Endothelial cell of umbilical vein (primary cell): ENCODE data around the gene PSMC3. TPM values are rescaled to one million over a fixed set of nuclear protein-coding genes. Genes with fewer than 3 reads are reported as not detected.

Experiments
- BruUV-seq: library from RNA; stranded (reverse); fragments of 400-500 nt; replicated peaks from 2 replicates; lab custom pipeline; 2021; lab: Mats Ljungman, UMichigan
- CTCF ChIA-PET: fragments of 300-600, 350-600 bp; sonication (Branson Sonifier 250); formaldehyde crosslinking; loops from one replicate; lab custom pipeline; 2021; ENCODE audit warnings: antibody characterized with exemption, inconsistent platforms; lab: Charles Lee
- POLR2A ChIA-PET: fragments of 300-600, 350-600 bp; sonication (Branson Sonifier 250); formaldehyde crosslinking; loops from one replicate; lab custom pipeline; 2021; ENCODE audit warnings: antibody characterized with exemption, inconsistent platforms; lab: Charles Lee
- DNase-seq: peaks from one replicate; pipeline ENCODE4 v3.0.0-alpha.2; 2011; ENCODE audit warnings: low read depth, low spot score
- FAIRE-seq: peaks from 2 replicates; lab custom pipeline; 2011; peaks lifted over from hg19 to GRCh38; lab: Jason Lieb, UNC
- H2AFZ ChIP-seq: 2 replicates; pipeline ENCODE4 v1.6.0; 2012; ENCODE audit warnings: low read depth, low read length, control low read depth, inconsistent platforms
- H3K27ac ChIP-seq: 2 replicates; pipeline ENCODE4 v1.5.1; 2011; ENCODE audit warnings: low read depth, mild to moderate bottlenecking, control low read depth, low read length, moderate library complexity; ENCODE audit not compliant: insufficient read depth
- H3K27me3 ChIP-seq, 2 experiments: 2 replicates each; pipeline versions ENCODE4 v1.6.0 to v1.6.1; 2011; ENCODE audit warnings: low read length in 2 of 2, mixed read lengths in 1 of 2; ENCODE audit not compliant: control insufficient read depth in 2 of 2, insufficient read depth in 2 of 2
- H3K36me3 ChIP-seq, 2 experiments: 2 replicates in 1 of 2; 3 replicates in 1 of 2; pipeline ENCODE4 v1.5.1; 2011; ENCODE audit warnings: low read length in 2 of 2, mild to moderate bottlenecking in 1 of 2, moderate library complexity in 1 of 2; ENCODE audit not compliant: control insufficient read depth in 2 of 2, insufficient read depth in 2 of 2; ENCODE audit errors: extremely low read depth in 1 of 2
- H3K4me1 ChIP-seq: 3 replicates; pipeline ENCODE4 v1.5.1; 2011; ENCODE audit warnings: mild to moderate bottlenecking, low read length; ENCODE audit not compliant: control insufficient read depth, insufficient read depth; ENCODE audit errors: extremely low read depth
- H3K4me2 ChIP-seq: 2 replicates; pipeline ENCODE4 v1.6.1; 2011; ENCODE audit warnings: low read length, control low read depth, mixed read lengths; ENCODE audit not compliant: insufficient read depth
- H3K4me3 ChIP-seq, 3 experiments: fragments of 200-600 bp in 1 of 3; sonication (generic), shearing (Covaris generic) in 1 of 3; replicated peaks in 1 of 3; 2 replicates each; pipeline ENCODE4 v1.5.1; 2011 to 2016; ENCODE audit warnings: control low read depth in 3 of 3, low read length in 3 of 3, mild to moderate bottlenecking in 2 of 3, inconsistent platforms in 1 of 3, low read depth in 1 of 3, moderate library complexity in 1 of 3; ENCODE audit not compliant: insufficient read depth in 1 of 3
- H3K79me2 ChIP-seq: 2 replicates; pipeline ENCODE4 v1.6.0; 2012; ENCODE audit warnings: low read length, inconsistent platforms; ENCODE audit not compliant: control insufficient read depth, insufficient read depth
- H3K9ac ChIP-seq: replicated peaks from 2 replicates; pipeline ENCODE3; 2011; ENCODE audit warnings: low read length, control low read depth; ENCODE audit not compliant: insufficient read depth; ENCODE audit errors: extremely low read depth
- H3K9me1 ChIP-seq: replicated peaks from 3 replicates; pipeline ENCODE4 v1.6.0; 2011; ENCODE audit warnings: mild to moderate bottlenecking, low read length; ENCODE audit not compliant: control insufficient read depth, insufficient read depth; ENCODE audit errors: extremely low read depth
- H3K9me3 ChIP-seq: replicated peaks from 2 replicates; pipeline ENCODE4 v1.5.1; 2012; ENCODE audit warnings: low read length, inconsistent platforms; ENCODE audit not compliant: control insufficient read depth, insufficient read depth
- H4K20me1 ChIP-seq: replicated peaks from 2 replicates; pipeline ENCODE3; 2011; ENCODE audit warnings: mild to moderate bottlenecking, low read length; ENCODE audit not compliant: control insufficient read depth, insufficient read depth; ENCODE audit errors: extremely low read depth
- CTCF ChIP-seq, 2 donors: IDR thresholded peaks; 1 replicate in 1 of 2; 2 replicates in 1 of 2; pipeline ENCODE4 v1.5.1; 2011; ENCODE audit warnings: low read length in 2 of 2, mild to moderate bottlenecking in 2 of 2, moderate library complexity in 2 of 2, control low read depth in 1 of 2, inconsistent platforms in 1 of 2, low read depth in 1 of 2; ENCODE audit not compliant: insufficient read depth in 1 of 2; ENCODE audit errors: extremely low read depth in 1 of 2
- EZH2 ChIP-seq: IDR thresholded peaks from 2 replicates; pipeline ENCODE4 v1.6.1; 2012; ENCODE audit warnings: borderline replicate concordance, low read depth, mild to moderate bottlenecking, moderate library complexity, low read length, inconsistent platforms; ENCODE audit not compliant: severe bottlenecking
- FOS ChIP-seq: IDR thresholded peaks from 2 replicates; pipeline ENCODE4 v1.6.1; 2011; ENCODE audit warnings: mild to moderate bottlenecking, low read length, moderate library complexity, borderline replicate concordance; ENCODE audit not compliant: insufficient read depth
- GATA2 ChIP-seq: IDR thresholded peaks from 2 replicates; pipeline ENCODE4 v1.7.0; 2011; ENCODE audit warnings: low read depth, mild to moderate bottlenecking, moderate library complexity, mixed read lengths, low read length; ENCODE audit not compliant: insufficient read length, insufficient read depth
- JUN ChIP-seq: IDR thresholded peaks from 2 replicates; pipeline ENCODE4 v1.6.1; 2011; ENCODE audit warnings: borderline replicate concordance, low read depth; ENCODE audit not compliant: insufficient read length, insufficient read depth
- MYC ChIP-seq: IDR thresholded peaks from one replicate; pipeline ENCODE4 v1.6.1; 2011; ENCODE audit warnings: mild to moderate bottlenecking, low read depth, low read length
- POLR2A ChIP-seq: IDR thresholded peaks from 2 replicates; pipeline ENCODE4 v1.6.1; 2012; ENCODE audit warnings: low read depth, mild to moderate bottlenecking, control low read depth, low read length
- POLR2AphosphoS5 ChIP-seq: IDR thresholded peaks from 2 replicates; pipeline ENCODE4 v1.6.1; 2012; ENCODE audit warnings: low read depth, mild to moderate bottlenecking, control low read depth, low read length, moderate library complexity; ENCODE audit not compliant: insufficient read depth
- dilution Hi-C: fragments of 300-500 bp; cut with MboI; formaldehyde crosslinking; loops from one replicate; pipeline ENCODE4 v1.15.0; 2019; ENCODE audit warnings: low sequenced_read_pairs; ENCODE audit not compliant: extremely low pct_ligation_motif_present
- intact Hi-C: fragments of 100-400 bp; cut with micrococcal nuclease; formaldehyde crosslinking; loops from one replicate; pipeline ENCODE4 v1.10.0; 2022
- polyA plus RNA-seq, 4 experiments: library from polyadenylated mRNA; depleted of rRNA in 3 of 4; stranded (reverse) in 3 of 4; unstranded in 1 of 4; fragments of >200 nt; gene quantifications; 2 replicates each; pipeline versions ENCODE4 v1.2.1 to v1.2.3, GENCODE V29; 2011 to 2012; ENCODE audit warnings: missing spikeins in 1 of 4
- total RNA-seq: library from RNA; stranded (reverse); gene quantifications from 2 replicates; pipeline ENCODE4 v1.2.3, GENCODE V29; 2021
- TF ChIP-seq, protein P1 (sequence below): IDR thresholded peaks from 2 replicates; pipeline ENCODE4 v1.6.1; 2011; ENCODE audit not compliant: insufficient read depth, insufficient read length

Gene PSMC3
- total and polyA plus RNA-seq, 2 donors (not counting 3 experiments of a cell fraction or from before 2014, with no cell fraction given) = 179 to 203 TPM

- Histone ChIP-seq H3K4me1 (peaks cover 37% of the 10 kb centered on the region), H3K4me3 (no peak overlapping the region), H3K36me3 (peaks cover 16 to 24% of the 10 kb centered on the region in 2 experiments), H3K9me1 (no peaks in the 10 kb centered on the region), H4K20me1 (no peaks in the 10 kb centered on the region), H3K4me2 (peak overlapping the region; percentile 60), H3K79me2 (peaks cover 26% of the 10 kb centered on the region), H3K9me3 (no peaks in the 10 kb centered on the region), H3K27ac (peak overlapping the region; percentile 36), H2AFZ (no peak overlapping the region), H3K27me3 (no peaks in the 10 kb centered on the region), H3K9ac (no peak overlapping the region)
- dilution Hi-C loops = no loop called here
- intact Hi-C loops = no loop called here
- ChIA-PET CTCF (interaction anchor here (1.1 to 2.5 kb wide), 5 partner anchors 10 to 249 kb away, joined by 3 to 8 read pairs (median 4); no protein-coding TSS in a partner anchor), POLR2A (interaction anchor here (1.4 kb wide), 1 partner anchor 85 kb away, joined by 6 read pairs; the partner anchor contains the start of gene CELF1)
- no peak for TF ChIP-seq MYC
- TF ChIP-seq CTCF (IDR thresholded peaks at IDR 0.05; ENCODE audit: extremely low read depth in 1 of 2, insufficient read depth in 1 of 2, low read depth in 1 of 2, low read length in 2 of 2) = no peak
- no peak for TF ChIP-seq GATA2
- no peak for TF ChIP-seq FOS
- no peak for TF ChIP-seq JUN
- TF ChIP-seq, protein P1, sequence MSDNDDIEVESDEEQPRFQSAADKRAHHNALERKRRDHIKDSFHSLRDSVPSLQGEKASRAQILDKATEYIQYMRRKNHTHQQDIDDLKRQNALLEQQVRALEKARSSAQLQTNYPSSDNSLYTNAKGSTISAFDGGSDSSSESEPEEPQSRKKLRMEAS = no peak
- no peak for TF ChIP-seq POLR2A
- TF ChIP-seq POLR2AphosphoS5 = no peak
- no peak for TF ChIP-seq EZH2
- no TSS peak for BruUV-seq
- DNase-seq (no peak), FAIRE-seq (no peak)
Measured at GRCh38 chr11:47467357-47467756, 41.1 kb upstream of the PSMC3 start.
